ENCODE measurements around the gene R3HCC1L.

GRCh38 chr10:98238391-98238790 lies 103.9 kb downstream of the R3HCC1L start:
- no peak for TF ChIP-seq GATA2 (IDR thresholded peaks at IDR 0.05; ENCODE audit: low read depth, low read length)
- no peak for TF ChIP-seq GATA3 (IDR thresholded peaks at IDR 0.05; ENCODE audit: low read depth, low read length)

Data from SH-SY5Y (cell line).